GM12878 (cell line): Measurements from ENCODE around the gene C8G. TPM values are rescaled to one million over a fixed set of nuclear protein-coding genes. Genes with fewer than 3 reads are reported as not detected.
A peak's percentile ranks its signal among the peaks of the same experiment; 100 is the strongest.

Experiments used
- BCL11A ChIP-seq: IDR thresholded peaks from 2 replicates; pipeline ENCODE4 v1.6.1; 2011; ENCODE audit warnings: low read depth, low read length
- CBX5 ChIP-seq: sonication (generic); IDR thresholded peaks from 2 replicates; pipeline ENCODE4 v1.6.1; 2016; ENCODE audit warnings: low read depth, moderate library complexity, mild to moderate bottlenecking, inconsistent platforms
- EP300 ChIP-seq, 2 experiments: fragments of 150-350 bp in 1 of 2; IDR thresholded peaks; 2 replicates each; pipeline ENCODE4 v1.6.1; 2011 to 2012; ENCODE audit warnings: low read depth in 2 of 2, low read length in 2 of 2, borderline replicate concordance in 1 of 2, improper control_type of control experiment in 1 of 2, inconsistent platforms in 1 of 2; ENCODE audit not compliant: control insufficient read depth in 1 of 2
- ESRRA ChIP-seq: IDR thresholded peaks from 2 replicates; pipeline ENCODE4 v1.6.1; 2012; ENCODE audit warnings: mild to moderate bottlenecking, low read length, improper control_type of control experiment
- HCFC1 ChIP-seq: fragments of 150-350 bp; IDR thresholded peaks from 2 replicates; pipeline ENCODE4 v1.6.1; 2014; ENCODE audit warnings: low read length
- HDAC6 ChIP-seq: fragments of 200-600 bp; sonication (generic); IDR thresholded peaks from one replicate; pipeline ENCODE4 v1.8.0; 2017; ENCODE audit warnings: antibody characterized with exemption; ENCODE audit not compliant: unreplicated experiment
- IKZF1 ChIP-seq: fragments of 450-650 bp; conservative IDR thresholded peaks from 2 replicates; pipeline ENCODE4 v1.6.1; 2017; ENCODE audit warnings: antibody characterized with exemption, mild to moderate bottlenecking
- JUNB ChIP-seq: IDR thresholded peaks from 2 replicates; pipeline ENCODE4 v1.6.1; 2016; ENCODE audit warnings: antibody characterized with exemption, mild to moderate bottlenecking
- LARP7 ChIP-seq: fragments of 450-650 bp; IDR thresholded peaks from 2 replicates; pipeline ENCODE4 v1.6.1; 2017; ENCODE audit warnings: mild to moderate bottlenecking
- MTA2 ChIP-seq: fragments of 450-650 bp; IDR thresholded peaks from 2 replicates; pipeline ENCODE4 v1.6.1; 2016; ENCODE audit warnings: low read depth, mild to moderate bottlenecking, moderate library complexity
- MXI1 ChIP-seq: fragments of 150-350 bp; IDR thresholded peaks from 2 replicates; pipeline ENCODE4 v1.6.1; 2011; ENCODE audit warnings: low read depth, mild to moderate bottlenecking, inconsistent platforms, low read length, improper control_type of control experiment
- NFIC ChIP-seq: IDR thresholded peaks from 2 replicates; pipeline ENCODE4 v1.6.1; 2012; ENCODE audit warnings: low read depth, mild to moderate bottlenecking, inconsistent platforms, low read length, moderate library complexity
- NFXL1 ChIP-seq: fragments of 450-650 bp; IDR thresholded peaks from 2 replicates; pipeline ENCODE4 v1.6.1; 2017; ENCODE audit warnings: antibody characterized with exemption, mild to moderate bottlenecking, borderline replicate concordance
- NR2F1 ChIP-seq: fragments of 450-650 bp; conservative IDR thresholded peaks from 2 replicates; pipeline ENCODE4 v1.6.1; 2017; ENCODE audit warnings: mild to moderate bottlenecking
- PKNOX1 ChIP-seq: fragments of 450-650 bp; IDR thresholded peaks from 2 replicates; pipeline ENCODE4 v1.6.1; 2016; ENCODE audit warnings: mild to moderate bottlenecking
- POLR2AphosphoS5 ChIP-seq: IDR thresholded peaks from 2 replicates; pipeline ENCODE4 v1.6.1; 2011; ENCODE audit warnings: mild to moderate bottlenecking, low read length, inconsistent platforms
- POU2F2 ChIP-seq: IDR thresholded peaks from 3 replicates; pipeline ENCODE4 v1.6.1; 2011; ENCODE audit warnings: low read depth, mild to moderate bottlenecking, low read length, borderline replicate concordance
- RAD51 ChIP-seq: fragments of 450-650 bp; IDR thresholded peaks from 2 replicates; pipeline ENCODE4 v1.6.1; 2016; ENCODE audit warnings: moderate library complexity, mild to moderate bottlenecking, inconsistent platforms
- RB1 ChIP-seq: fragments of 450-650 bp; formaldehyde crosslinking; IDR thresholded peaks from 2 replicates; pipeline ENCODE4 v1.6.1; 2017; ENCODE audit warnings: mild to moderate bottlenecking, borderline replicate concordance
- RBBP5 ChIP-seq: fragments of 200-600 bp; sonication (generic); conservative IDR thresholded peaks from 2 replicates; pipeline ENCODE4 v1.6.1; 2016
- RELA ChIP-seq: fragments of 450-650 bp; IDR thresholded peaks from 2 replicates; pipeline ENCODE4 v1.8.0; 2014; ENCODE audit warnings: borderline replicate concordance; ENCODE audit not compliant: partially characterized antibody
- SUPT20H ChIP-seq: IDR thresholded peaks from 2 replicates; pipeline ENCODE4 v1.6.1; 2011; ENCODE audit warnings: low read depth, mild to moderate bottlenecking, low read length, moderate library complexity, borderline replicate concordance; ENCODE audit not compliant: control insufficient read depth
- TAF1 ChIP-seq: IDR thresholded peaks from 2 replicates; pipeline ENCODE4 v1.6.1; 2011; ENCODE audit warnings: mild to moderate bottlenecking, low read depth, low read length, borderline replicate concordance
- TARDBP ChIP-seq: IDR thresholded peaks from 2 replicates; pipeline ENCODE4 v1.6.1; 2016; ENCODE audit warnings: borderline replicate concordance
- YY1 ChIP-seq: IDR thresholded peaks from 2 replicates; pipeline ENCODE4 v1.6.1; 2011; ENCODE audit warnings: low read depth, mild to moderate bottlenecking, low read length
- ZSCAN29 ChIP-seq: fragments of 450-650 bp; IDR thresholded peaks from 2 replicates; pipeline ENCODE4 v1.6.1; 2017; ENCODE audit warnings: mild to moderate bottlenecking, moderate library complexity
- polyA plus RNA-seq, 11 experiments: library from polyadenylated mRNA; depleted of rRNA in 4 of 11; unstranded in 6 of 11; stranded (reverse) in 5 of 11; fragments of >200 nt; fragmentation: Nextera tagmentation in 4 of 11; fragmentation: Illumina TruSeq in 1 of 11; extraction: Ambion mirVana in 4 of 11; extraction: Trizol in 1 of 11; gene quantifications; 1 replicate in 1 of 11; 2 replicates in 10 of 11; pipeline versions ENCODE4 v1.2.1 to v1.2.3, GENCODE V29; 2011 to 2016; ENCODE audit warnings: inconsistent platforms in 2 of 11, missing spikeins in 2 of 11, low read depth in 1 of 11
- total RNA-seq, 4 experiments: library from RNA; depleted of rRNA in 3 of 4; stranded (reverse); fragments of >200 nt in 3 of 4; fragmentation: Illumina TruSeq in 1 of 4; extraction: Trizol in 1 of 4; gene quantifications; 2 replicates each; pipeline versions ENCODE4 v1.2.1 to v1.2.3, GENCODE V29; 2013 to 2021
- TF ChIP-seq, protein P1 (sequence below): fragments of 450-650 bp; IDR thresholded peaks from 2 replicates; pipeline ENCODE4 v1.6.1; 2017; ENCODE audit warnings: borderline replicate concordance
- TF ChIP-seq, protein P2 (sequence below): fragments of 450-650 bp; IDR thresholded peaks from 2 replicates; pipeline ENCODE4 v1.6.1; 2017; ENCODE audit warnings: mild to moderate bottlenecking, moderate library complexity

Gene C8G
- total and polyA plus RNA-seq, 10 of the 15 experiments (the other 5 are each of a cell fraction or from before 2014, with no cell fraction given): 0.26 to 0.69 (median 0.50) TPM; not detected in 7

GRCh38 chr9:136902259-136902821 lies 42.7 kb upstream of the C8G start (continued):
- TF ChIP-seq ZSCAN29 (peak; percentile 72; the same call in 1 of the 2 replicates), RB1 (no peak), IKZF1 (peak; percentile 67), RELA (peak; percentile 99), RAD51 (peak; percentile 83), BCL11A (0 out of 2 replicates have a peak, but pooled peaks have one; percentile 53), NFIC (no peak), ESRRA (no peak), PKNOX1 (no peak), NR2F1 (peak; percentile 67), NFXL1 (no peak), SUPT20H (no peak), LARP7 (no peak; the same call in none of the 2 replicates), JUNB (no peak), HCFC1 (no peak), MXI1 (peak; percentile 61; the same call in 1 of the 2 replicates), RBBP5 (no peak), YY1 (no peak), CBX5 (no peak), POLR2AphosphoS5 (peak; percentile 94), POU2F2 (peak; percentile 44; the same call in 1 of the 3 replicates), TARDBP (no peak), MTA2 (no peak), EP300 (IDR thresholded peaks at IDR 0.05; ENCODE audit: borderline replicate concordance in 1 of 2, control insufficient read depth in 1 of 2, low read depth in 2 of 2, low read length in 2 of 2) (peak; percentile 73 to 76; a peak in 3 of 4 replicates), TAF1 (0 out of 2 replicates have a peak, but pooled peaks have one; percentile 23), HDAC6 (no peak)
- TF ChIP-seq, protein P1, sequence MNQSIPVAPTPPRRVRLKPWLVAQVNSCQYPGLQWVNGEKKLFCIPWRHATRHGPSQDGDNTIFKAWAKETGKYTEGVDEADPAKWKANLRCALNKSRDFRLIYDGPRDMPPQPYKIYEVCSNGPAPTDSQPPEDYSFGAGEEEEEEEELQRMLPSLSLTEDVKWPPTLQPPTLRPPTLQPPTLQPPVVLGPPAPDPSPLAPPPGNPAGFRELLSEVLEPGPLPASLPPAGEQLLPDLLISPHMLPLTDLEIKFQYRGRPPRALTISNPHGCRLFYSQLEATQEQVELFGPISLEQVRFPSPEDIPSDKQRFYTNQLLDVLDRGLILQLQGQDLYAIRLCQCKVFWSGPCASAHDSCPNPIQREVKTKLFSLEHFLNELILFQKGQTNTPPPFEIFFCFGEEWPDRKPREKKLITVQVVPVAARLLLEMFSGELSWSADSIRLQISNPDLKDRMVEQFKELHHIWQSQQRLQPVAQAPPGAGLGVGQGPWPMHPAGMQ: no peak
- TF ChIP-seq, protein P2, sequence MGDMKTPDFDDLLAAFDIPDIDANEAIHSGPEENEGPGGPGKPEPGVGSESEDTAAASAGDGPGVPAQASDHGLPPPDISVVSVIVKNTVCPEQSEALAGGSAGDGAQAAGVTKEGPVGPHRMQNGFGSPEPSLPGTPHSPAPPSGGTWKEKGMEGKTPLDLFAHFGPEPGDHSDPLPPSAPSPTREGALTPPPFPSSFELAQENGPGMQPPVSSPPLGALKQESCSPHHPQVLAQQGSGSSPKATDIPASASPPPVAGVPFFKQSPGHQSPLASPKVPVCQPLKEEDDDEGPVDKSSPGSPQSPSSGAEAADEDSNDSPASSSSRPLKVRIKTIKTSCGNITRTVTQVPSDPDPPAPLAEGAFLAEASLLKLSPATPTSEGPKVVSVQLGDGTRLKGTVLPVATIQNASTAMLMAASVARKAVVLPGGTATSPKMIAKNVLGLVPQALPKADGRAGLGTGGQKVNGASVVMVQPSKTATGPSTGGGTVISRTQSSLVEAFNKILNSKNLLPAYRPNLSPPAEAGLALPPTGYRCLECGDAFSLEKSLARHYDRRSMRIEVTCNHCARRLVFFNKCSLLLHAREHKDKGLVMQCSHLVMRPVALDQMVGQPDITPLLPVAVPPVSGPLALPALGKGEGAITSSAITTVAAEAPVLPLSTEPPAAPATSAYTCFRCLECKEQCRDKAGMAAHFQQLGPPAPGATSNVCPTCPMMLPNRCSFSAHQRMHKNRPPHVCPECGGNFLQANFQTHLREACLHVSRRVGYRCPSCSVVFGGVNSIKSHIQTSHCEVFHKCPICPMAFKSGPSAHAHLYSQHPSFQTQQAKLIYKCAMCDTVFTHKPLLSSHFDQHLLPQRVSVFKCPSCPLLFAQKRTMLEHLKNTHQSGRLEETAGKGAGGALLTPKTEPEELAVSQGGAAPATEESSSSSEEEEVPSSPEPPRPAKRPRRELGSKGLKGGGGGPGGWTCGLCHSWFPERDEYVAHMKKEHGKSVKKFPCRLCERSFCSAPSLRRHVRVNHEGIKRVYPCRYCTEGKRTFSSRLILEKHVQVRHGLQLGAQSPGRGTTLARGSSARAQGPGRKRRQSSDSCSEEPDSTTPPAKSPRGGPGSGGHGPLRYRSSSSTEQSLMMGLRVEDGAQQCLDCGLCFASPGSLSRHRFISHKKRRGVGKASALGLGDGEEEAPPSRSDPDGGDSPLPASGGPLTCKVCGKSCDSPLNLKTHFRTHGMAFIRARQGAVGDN: peak; percentile 96
